Stimulated activated CD8-positive, alpha-beta memory T cell treated with anti-CD3 and anti-CD28 coated beads, Interleukin-15, amount 100 ng/mL, for 4 hours (primary cell): Measurements from ENCODE around the gene ICAM1.
"Not testable (repeated sequence)": the region's sequence is repeated elsewhere in the genome, so short reads cannot be mapped to it uniquely, and the experiment has no call there.

ENCODE experiments used
- DNase-seq, 2 donors: peaks; one replicate each; pipeline ENCODE4 v3.0.0-alpha.2; 2020; ENCODE audit warnings: low read depth in 2 of 2

ICAM1 gene

DNA sequence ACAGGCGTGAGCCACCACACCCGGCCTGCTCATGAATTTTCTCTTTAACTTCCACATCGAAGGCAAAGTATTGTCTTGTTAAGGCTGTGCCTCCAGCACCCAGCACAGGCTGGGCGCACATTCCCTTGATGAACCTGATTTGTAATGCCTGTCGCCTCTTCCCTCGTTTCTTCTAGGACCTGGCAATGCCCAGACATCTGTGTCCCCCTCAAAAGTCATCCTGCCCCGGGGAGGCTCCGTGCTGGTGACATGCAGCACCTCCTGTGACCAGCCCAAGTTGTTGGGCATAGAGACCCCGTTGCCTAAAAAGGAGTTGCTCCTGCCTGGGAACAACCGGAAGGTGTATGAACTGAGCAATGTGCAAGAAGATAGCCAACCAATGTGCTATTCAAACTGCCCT is 3.7 kb downstream of the ICAM1 start:
- DNase-seq = no peak

DNA sequence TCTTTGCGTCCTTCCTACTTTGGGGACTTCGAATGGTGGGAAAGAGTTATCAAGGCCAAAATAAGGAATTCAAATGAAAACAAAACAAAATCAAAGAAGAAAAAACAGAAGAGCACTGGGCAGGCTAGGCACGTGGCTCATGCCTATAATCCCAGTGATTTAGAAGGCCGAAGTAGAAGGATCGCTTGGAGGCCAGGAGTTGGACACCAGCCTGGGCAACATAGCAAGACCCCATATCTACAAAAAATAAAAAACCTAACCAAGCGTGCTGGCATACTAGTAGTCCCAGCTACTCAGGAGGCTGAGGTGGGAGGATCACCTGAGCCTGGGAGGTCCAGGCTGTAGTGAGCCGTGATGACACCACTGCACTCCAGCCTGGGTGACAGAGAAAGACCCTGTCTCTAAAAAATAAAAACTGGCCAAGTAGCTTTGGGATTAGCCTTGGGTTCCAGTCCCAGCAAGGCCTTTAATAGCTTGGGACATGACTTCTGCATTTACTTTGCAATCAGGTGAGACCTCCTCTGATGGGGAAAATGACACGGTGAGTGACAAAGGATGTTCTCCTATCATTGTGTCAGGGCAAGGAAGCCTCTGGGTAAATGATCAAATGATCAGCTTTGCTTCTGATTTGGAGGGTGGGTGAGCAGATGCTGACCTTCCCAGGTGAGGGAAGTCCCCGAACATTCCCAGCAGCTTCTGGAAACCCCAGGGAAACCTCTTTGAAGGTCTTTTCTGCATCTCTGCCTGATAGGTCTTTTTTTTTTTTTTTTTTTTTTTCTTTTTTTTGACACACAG is 7.1 kb downstream of the ICAM1 start:
- DNase-seq = no peak

DNA sequence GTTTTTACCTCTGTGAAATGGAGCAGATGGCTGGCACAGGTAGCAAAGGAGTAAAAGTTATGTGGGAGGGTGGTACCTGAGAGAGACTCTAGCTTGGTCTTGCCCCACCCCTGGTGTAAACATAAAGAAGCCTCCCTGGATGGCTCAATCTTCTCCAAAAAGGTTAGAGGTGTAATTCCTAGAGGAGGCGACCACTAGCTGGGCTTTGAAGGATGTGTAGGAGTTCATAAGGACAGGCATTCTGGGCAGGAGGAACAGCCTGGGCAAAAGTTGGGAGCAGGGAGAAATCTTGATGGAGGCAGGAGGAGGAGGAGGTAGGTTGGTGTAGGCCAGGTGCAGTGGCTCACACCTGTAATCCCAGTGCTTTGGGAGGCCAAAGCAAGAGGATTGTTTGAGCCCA is 8.0 kb downstream of the ICAM1 start:
- no peak for DNase-seq

DNA sequence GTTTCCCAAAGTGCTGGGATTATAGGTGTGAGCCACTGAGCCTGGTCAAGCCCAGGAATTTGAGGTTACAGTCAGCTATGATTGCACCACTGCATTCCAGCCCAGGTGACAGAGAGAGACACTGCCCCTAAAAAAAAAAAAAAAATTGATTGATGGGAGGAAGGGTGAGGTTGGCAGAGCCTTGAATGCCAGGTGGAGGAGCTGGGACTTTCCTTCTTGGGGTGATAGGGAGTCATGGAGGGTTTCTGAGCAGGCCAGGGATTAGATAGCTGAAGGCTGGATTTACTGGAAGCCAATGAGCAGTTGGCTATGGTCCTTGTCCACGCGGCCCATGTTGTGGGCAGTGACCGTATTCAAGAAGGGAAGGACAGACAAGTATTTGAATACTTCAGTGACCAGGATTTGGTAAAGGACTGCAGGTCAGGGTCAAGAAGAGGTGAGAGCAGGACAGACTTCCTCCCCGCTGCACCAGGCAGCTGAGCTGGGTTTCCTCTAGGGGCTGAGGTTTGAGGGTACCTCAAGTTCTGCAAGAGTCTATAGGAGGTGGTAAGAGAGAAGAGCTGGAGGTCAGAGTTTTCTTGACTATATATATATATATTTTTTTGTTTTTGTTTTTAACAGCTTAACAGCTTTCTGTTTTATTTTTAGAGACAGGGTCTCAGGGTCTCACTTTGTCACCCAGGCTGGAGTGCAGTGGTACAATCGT is 9.0 kb downstream of the ICAM1 start:
- DNase-seq = no peak

DNA sequence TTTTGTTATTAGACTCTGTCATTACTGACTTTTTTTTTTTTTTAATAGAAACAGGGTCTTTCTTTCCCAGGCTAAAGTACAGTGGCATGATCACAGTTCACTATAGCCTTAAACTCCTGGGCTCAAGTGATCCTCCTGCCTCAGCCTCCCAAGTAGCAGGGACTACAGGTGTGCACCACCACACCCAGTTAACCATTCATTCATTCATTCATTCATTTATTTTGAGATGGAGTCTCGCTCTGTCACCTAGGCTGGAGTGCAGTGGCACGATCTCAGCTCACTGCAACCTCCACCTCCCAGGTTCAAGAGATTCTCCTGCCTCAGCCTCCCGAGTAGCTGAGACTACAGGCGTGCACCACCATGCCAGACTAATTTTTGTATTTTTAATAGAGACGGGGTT is 11.1 kb downstream of the ICAM1 start:
- not testable (repeated sequence) for DNase-seq

DNA sequence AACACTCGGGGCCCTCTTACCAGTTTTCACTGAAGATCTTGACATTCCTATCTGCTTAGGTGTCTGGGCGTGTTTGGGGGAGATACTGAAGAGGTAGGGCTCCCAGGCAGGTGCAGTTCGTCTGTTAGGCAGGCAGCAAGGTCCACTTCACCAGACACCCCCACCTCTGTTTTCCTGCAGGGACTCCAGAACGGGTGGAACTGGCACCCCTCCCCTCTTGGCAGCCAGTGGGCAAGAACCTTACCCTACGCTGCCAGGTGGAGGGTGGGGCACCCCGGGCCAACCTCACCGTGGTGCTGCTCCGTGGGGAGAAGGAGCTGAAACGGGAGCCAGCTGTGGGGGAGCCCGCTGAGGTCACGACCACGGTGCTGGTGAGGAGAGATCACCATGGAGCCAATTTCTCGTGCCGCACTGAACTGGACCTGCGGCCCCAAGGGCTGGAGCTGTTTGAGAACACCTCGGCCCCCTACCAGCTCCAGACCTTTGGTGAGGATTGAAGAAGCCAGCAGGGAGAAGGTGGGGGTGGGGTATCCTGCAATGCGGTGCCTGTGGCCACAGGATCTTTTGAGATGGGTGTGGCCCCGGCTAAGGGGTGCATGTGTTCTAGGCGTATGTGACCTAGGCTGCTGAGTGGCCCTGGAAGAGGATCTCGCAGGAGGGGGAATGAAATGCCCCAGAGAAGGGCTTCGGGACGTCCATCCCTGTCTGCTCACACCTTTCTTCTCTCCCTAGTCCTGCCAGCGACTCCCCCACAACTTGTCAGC is 12.6 kb downstream of the ICAM1 start:
- DNase-seq = no peak

DNA sequence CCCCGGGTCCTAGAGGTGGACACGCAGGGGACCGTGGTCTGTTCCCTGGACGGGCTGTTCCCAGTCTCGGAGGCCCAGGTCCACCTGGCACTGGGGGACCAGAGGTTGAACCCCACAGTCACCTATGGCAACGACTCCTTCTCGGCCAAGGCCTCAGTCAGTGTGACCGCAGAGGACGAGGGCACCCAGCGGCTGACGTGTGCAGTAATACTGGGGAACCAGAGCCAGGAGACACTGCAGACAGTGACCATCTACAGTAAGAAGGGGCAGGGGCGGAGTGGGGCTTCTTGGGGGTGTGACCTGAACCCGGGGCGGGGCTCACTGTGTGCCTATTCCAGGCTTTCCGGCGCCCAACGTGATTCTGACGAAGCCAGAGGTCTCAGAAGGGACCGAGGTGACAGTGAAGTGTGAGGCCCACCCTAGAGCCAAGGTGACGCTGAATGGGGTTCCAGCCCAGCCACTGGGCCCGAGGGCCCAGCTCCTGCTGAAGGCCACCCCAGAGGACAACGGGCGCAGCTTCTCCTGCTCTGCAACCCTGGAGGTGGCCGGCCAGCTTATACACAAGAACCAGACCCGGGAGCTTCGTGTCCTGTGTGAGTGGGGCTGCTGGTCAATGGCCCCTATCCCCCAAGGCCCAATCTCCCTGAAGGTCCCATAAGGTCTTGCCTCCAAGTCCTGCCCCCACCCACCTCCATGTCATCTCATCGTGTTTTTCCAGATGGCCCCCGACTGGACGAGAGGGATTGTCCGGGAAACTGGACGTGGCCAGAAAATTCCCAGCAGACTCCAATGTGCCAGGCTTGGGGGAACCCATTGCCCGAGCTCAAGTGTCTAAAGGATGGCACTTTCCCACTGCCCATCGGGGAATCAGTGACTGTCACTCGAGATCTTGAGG is 13.4 kb downstream of the ICAM1 start:
- DNase-seq = no peak

DNA sequence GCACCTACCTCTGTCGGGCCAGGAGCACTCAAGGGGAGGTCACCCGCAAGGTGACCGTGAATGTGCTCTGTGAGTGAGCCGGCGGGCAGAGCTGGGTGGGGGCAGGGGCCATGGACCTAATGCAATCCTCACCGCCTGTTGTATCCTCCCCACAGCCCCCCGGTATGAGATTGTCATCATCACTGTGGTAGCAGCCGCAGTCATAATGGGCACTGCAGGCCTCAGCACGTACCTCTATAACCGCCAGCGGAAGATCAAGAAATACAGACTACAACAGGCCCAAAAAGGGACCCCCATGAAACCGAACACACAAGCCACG is 14.0 kb downstream of the ICAM1 start:
- no peak for DNase-seq

DNA sequence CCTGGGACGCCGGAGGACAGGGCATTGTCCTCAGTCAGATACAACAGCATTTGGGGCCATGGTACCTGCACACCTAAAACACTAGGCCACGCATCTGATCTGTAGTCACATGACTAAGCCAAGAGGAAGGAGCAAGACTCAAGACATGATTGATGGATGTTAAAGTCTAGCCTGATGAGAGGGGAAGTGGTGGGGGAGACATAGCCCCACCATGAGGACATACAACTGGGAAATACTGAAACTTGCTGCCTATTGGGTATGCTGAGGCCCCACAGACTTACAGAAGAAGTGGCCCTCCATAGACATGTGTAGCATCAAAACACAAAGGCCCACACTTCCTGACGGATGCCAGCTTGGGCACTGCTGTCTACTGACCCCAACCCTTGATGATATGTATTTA is 14.5 kb downstream of the ICAM1 start:
- no peak for DNase-seq

DNA sequence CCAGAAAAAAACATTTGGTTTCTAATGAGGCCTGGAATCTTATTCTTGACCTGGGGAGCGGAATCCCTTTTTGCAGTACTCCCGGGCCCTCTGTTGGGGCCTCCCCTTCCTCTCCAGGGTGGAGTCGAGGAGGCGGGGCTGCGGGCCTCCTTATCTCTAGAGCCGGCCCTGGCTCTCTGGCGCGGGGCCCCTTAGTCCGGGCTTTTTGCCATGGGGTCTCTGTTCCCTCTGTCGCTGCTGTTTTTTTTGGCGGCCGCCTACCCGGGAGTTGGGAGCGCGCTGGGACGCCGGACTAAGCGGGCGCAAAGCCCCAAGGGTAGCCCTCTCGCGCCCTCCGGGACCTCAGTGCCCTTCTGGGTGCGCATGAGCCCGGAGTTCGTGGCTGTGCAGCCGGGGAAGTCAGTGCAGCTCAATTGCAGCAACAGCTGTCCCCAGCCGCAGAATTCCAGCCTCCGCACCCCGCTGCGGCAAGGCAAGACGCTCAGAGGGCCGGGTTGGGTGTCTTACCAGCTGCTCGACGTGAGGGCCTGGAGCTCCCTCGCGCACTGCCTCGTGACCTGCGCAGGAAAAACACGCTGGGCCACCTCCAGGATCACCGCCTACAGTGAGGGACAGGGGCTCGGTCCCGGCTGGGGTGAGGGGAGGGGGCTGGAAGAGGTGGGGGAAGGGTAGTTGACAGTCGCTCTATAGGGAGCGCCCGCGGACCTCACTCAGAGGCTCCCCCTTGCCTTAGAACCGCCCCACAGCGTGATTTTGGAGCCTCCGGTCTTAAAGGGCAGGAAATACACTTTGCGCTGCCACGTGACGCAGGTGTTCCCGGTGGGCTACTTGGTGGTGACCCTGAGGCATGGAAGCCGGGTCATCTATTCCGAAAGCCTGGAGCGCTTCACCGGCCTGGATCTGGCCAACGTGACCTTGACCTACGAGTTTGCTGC is 16.1 kb downstream of the ICAM1 start, which contains the start of gene ICAM4:
Gene ICAM4, plus strand, starts transcription at position 153 of the 935 bp plus-strand sequence. Its CDS starts 58 bp downstream, at position 211.
- no peak for DNase-seq

DNA sequence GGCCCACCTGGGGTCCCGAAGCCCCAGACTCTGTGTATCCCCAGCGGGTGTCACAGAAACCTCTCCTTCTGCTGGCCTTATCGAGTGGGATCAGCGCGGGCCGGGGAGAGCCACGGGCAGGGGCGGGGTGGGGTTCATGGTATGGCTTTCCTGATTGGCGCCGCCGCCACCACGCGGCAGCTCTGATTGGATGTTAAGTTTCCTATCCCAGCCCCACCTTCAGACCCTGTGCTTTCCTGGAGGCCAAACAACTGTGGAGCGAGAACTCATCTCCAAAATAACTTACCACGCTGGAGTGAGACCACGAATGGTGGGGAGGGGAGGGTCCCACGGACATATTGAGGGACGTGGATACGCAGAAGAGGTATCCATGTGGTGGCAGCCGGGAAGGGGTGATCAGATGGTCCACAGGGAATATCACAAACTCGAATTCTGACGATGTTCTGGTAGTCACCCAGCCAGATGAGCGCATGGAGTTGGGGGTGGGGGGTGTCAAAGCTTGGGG is 17.8 kb downstream of the ICAM1 start:
- DNase-seq = no peak

DNA sequence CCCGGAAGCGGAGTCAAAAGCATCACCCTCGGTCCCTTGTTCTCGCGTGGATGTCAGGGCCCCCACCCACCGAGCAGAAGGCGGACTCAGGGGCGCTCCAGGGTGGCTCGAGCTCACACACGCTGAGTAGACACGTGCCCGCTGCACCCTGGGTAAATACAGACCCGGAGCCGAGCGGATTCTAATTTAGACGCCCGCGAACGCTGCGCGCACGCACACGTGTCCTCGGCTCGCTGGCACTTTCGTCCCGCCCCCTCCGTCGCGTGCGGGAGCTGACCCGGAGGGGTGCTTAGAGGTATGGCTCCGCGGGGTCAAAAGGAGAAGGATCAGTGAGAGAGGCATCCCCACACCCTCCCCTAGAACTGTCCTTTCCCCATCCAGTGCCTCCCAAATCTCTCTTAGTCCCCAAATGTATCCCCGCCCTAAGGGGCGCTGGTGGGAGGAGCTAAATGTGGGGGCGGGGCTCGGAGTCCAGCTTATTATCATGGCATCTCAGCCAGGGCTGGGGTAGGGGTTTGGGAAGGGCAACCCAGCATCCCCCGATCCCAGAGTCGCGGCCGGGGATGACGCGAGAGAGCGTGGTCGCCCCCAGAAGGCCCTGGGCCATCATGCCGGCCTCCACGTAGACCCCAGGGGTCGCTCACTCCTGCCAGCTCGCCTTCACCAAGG is 18.4 kb downstream of the ICAM1 start:
- DNase-seq = no peak

DNA sequence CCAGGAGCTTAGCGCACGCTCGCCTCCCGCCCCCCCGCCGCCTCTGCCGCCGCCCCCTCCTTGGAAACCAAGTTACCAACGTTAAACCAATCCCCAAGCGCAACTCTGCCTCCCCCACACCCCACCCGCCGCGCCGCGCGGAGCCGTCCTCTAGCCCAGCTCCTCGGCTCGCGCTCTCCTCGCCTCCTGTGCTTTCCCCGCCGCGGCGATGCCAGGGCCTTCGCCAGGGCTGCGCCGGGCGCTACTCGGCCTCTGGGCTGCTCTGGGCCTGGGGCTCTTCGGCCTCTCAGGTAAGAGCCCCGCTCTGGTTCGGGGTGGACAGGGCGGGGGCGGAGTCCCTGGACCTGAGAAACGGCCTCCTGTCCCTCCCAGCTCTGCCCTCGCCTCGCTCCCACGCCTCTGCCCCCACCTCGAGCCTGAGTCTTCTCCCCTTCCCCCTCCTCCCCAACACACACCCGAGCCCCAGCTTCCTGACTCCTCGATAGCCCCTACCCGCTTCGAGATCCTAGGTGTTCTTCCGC is 19.0 kb downstream of the ICAM1 start, which contains the start of gene ICAM5:
Gene ICAM5, plus strand, starts transcription at position 117 of the 521 bp plus-strand sequence. Its CDS starts 92 bp downstream, at position 209.
- peak in 1 of 2 donors; percentile 56 for DNase-seq

DNA sequence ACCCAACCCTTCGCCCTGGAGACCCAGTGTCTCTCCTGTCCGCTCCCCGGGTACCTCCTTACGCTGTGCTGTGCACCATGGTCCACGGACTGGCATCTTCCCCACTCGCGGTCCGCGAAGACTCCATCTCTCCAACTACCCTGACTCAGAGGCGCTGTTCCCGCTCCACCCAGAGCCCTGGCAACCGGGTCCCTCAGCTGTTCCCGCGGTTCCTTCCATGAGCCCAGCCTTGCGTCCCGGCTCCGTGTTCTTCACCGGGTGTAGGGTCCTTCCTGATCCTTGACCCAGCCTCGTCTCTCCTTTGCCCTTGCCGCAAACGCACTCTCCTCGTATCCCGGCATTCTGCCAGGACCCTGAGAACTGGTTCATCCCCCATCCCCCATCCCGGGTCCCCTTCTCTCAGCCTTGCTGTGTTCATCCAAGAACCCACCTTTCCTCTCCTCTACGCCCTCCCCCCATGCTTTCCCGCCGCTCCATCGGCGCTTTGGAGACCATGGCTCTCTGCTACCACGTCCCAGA is 19.5 kb downstream of the ICAM1 start:
- no peak for DNase-seq

DNA sequence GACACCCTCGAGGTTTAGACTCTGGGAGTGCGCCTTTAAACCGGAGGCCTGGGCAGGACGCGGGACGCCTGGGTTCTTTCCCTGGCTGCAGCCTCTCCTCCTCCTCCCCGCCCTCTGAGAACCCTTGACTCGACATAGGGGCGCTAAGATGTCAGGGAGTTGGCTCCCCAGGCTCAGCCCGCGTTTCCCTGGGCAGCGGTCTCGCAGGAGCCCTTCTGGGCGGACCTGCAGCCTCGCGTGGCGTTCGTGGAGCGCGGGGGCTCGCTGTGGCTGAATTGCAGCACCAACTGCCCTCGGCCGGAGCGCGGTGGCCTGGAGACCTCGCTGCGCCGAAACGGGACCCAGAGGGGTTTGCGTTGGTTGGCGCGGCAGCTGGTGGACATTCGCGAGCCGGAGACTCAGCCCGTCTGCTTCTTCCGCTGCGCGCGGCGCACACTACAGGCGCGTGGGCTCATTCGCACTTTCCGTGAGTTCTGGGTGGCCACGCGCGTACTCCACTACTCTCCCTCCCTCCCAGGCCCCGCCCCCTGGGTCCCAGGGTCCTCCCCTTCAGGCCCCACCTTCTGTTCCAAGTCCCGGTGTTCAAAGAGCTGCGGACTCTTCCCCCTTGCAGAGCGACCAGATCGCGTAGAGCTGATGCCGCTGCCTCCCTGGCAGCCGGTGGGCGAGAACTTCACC is 20.1 kb downstream of the ICAM1 start:
- DNase-seq = no peak

DNA sequence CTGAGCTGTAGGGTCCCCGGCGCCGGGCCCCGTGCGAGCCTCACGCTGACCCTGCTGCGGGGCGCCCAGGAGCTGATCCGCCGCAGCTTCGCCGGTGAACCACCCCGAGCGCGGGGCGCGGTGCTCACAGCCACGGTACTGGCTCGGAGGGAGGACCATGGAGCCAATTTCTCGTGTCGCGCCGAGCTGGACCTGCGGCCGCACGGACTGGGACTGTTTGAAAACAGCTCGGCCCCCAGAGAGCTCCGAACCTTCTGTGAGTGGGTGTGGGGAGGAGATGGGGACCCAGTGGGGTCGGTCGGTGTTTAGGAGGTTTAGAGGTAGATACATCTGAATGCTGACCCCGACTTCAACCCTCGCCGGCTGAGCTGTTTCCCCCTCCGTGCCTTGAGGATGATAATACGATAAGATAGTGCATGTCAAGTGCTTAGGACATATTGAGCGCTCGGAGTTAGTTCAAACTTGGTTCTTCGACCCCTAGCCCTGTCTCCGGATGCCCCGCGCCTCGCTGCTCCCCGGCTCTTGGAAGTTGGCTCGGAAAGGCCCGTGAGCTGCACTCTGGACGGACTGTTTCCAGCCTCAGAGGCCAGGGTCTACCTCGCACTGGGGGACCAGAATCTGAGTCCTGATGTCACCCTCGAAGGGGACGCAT is 20.8 kb downstream of the ICAM1 start:
- no peak for DNase-seq

DNA sequence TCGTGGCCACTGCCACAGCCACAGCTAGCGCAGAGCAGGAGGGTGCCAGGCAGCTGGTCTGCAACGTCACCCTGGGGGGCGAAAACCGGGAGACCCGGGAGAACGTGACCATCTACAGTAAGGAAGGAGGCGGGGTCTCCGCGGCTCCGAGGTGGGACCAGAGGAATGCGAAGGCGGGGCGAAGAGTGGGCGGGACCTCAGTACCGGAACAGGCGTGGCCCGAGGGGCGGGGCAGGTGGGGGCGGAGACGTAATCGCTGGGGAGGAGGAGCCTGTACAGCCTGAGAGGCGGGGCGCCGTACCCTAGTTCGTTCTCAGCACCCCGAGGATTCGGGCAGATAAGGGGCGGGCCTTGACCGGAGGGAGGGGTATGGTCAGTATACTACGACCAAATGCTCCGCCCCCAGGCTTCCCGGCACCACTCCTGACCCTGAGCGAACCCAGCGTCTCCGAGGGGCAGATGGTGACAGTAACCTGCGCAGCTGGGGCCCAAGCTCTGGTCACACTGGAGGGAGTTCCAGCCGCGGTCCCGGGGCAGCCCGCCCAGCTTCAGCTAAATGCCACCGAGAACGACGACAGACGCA is 21.4 kb downstream of the ICAM1 start:
- no peak for DNase-seq
